Ectodermal cell (in vitro differentiated cells): Measurements from ENCODE around the gene PCSK5.
"Not testable (repeated sequence)": the region's sequence is repeated elsewhere in the genome, so short reads cannot be mapped to it uniquely, and the experiment has no call there.

Source experiments
- H3K27ac ChIP-seq: 2 replicates; pipeline ENCODE4 v1.7.0; 2013; ENCODE audit warnings: mild to moderate bottlenecking, low read depth, low read length; ENCODE audit not compliant: insufficient read depth, poor library complexity, severe bottlenecking
- H3K27me3 ChIP-seq: 2 replicates; pipeline ENCODE4 v1.7.0; 2013; ENCODE audit warnings: mild to moderate bottlenecking, low read length; ENCODE audit not compliant: insufficient read depth, control insufficient read depth, poor library complexity, severe bottlenecking
- H3K36me3 ChIP-seq: one replicate; pipeline ENCODE4 v1.7.0; 2013; ENCODE audit warnings: low read length; ENCODE audit not compliant: control insufficient read depth, insufficient read depth
- H3K4me1 ChIP-seq: one replicate; pipeline ENCODE4 v1.7.0; 2013; ENCODE audit warnings: low read length; ENCODE audit not compliant: control insufficient read depth, insufficient read depth
- H3K4me3 ChIP-seq: 2 replicates; pipeline ENCODE4 v1.7.0; 2013; ENCODE audit warnings: low read depth, low read length, control low read depth; ENCODE audit not compliant: insufficient read depth
- H3K9me3 ChIP-seq: 2 replicates; pipeline ENCODE4 v1.7.0; 2013; ENCODE audit warnings: mild to moderate bottlenecking, low read length, moderate library complexity; ENCODE audit not compliant: control insufficient read depth
- WGBS, 2 experiments: methylation state at CpG; one replicate each; pipeline ENCODE4 v1.1.7; 2013; ENCODE audit warnings: missing lambda C conversion rate in 2 of 2; 5-methylcytosine and 5-hydroxymethylcytosine counted together

PCSK5 gene

GRCh38 chr9:75900893-75901524 lies 10.5 kb downstream of the PCSK5 start:
- not testable (repeated sequence) for H3K36me3 ChIP-seq, H3K4me1 ChIP-seq, H3K9me3 ChIP-seq, H3K27me3 ChIP-seq, H3K27ac ChIP-seq, H3K4me3 ChIP-seq
- WGBS, 2 experiments = 88 to 97% methylated on average over 7 of the region's 7 CpGs

- Histone ChIP-seq H3K4me1 (no peaks in the 10 kb centered on the region), H3K4me3 (no peak overlapping the region)
- WGBS, 2 experiments = 81 to 83% methylated on average over 4 of the region's 5 CpGs
Observed at GRCh38 chr9:75903785-75904360, 13.4 kb downstream of the PCSK5 start.

GRCh38 chr9:75904364-75904763 lies 13.9 kb downstream of the PCSK5 start:
- no peaks in the 10 kb centered on the region for H3K9me3 ChIP-seq
- H3K36me3 ChIP-seq = no peaks in the 10 kb centered on the region
- no peak overlapping the region for H3K27ac ChIP-seq
- H3K4me3 ChIP-seq = no peak overlapping the region
- H3K27me3 ChIP-seq = no peaks in the 10 kb centered on the region
- H3K4me1 ChIP-seq = no peaks in the 10 kb centered on the region

More at GRCh38 chr9:75903785-75904360, 13.4 kb downstream of the PCSK5 start:
- H3K27ac ChIP-seq = no peak overlapping the region
- no peaks in the 10 kb centered on the region for H3K9me3 ChIP-seq
- no peaks in the 10 kb centered on the region for H3K36me3 ChIP-seq
- H3K27me3 ChIP-seq = no peaks in the 10 kb centered on the region

GRCh38 chr9:75906531-75906930 lies 16.1 kb downstream of the PCSK5 start:
- H3K4me3 ChIP-seq = no peak overlapping the region
- WGBS, 2 experiments = 97% methylated on average over 1 of the region's 1 CpG
- H3K9me3 ChIP-seq = no peaks in the 10 kb centered on the region
- no peaks in the 10 kb centered on the region for H3K4me1 ChIP-seq
- H3K27ac ChIP-seq = no peak overlapping the region
- no peaks in the 10 kb centered on the region for H3K27me3 ChIP-seq
- no peaks in the 10 kb centered on the region for H3K36me3 ChIP-seq

GRCh38 chr9:75907329-75907728 lies 16.9 kb downstream of the PCSK5 start:
- no peaks in the 10 kb centered on the region for H3K4me1 ChIP-seq
- H3K9me3 ChIP-seq = no peaks in the 10 kb centered on the region
- H3K27me3 ChIP-seq = no peaks in the 10 kb centered on the region
- 96 to 98% methylated on average over 3 of the region's 3 CpGs for WGBS, 2 experiments
- no peak overlapping the region for H3K4me3 ChIP-seq
- no peak overlapping the region for H3K27ac ChIP-seq
- H3K36me3 ChIP-seq = no peaks in the 10 kb centered on the region

GRCh38 chr9:75907923-75908322 lies 17.4 kb downstream of the PCSK5 start:
- Histone ChIP-seq H3K9me3 (no peaks in the 10 kb centered on the region), H3K27me3 (no peaks in the 10 kb centered on the region), H3K27ac (no peak overlapping the region), H3K4me3 (no peak overlapping the region), H3K4me1 (no peaks in the 10 kb centered on the region), H3K36me3 (no peaks in the 10 kb centered on the region)
- 89 to 100% methylated on average over 1 of the region's 1 CpG for WGBS, 2 experiments

- no peaks in the 10 kb centered on the region for H3K9me3 ChIP-seq
- no peaks in the 10 kb centered on the region for H3K36me3 ChIP-seq
- H3K27ac ChIP-seq = no peak overlapping the region
- no peaks in the 10 kb centered on the region for H3K4me1 ChIP-seq
- no peaks in the 10 kb centered on the region for H3K27me3 ChIP-seq
- WGBS, 2 experiments = 88 to 92% methylated on average over 5 of the region's 5 CpGs
- no peak overlapping the region for H3K4me3 ChIP-seq
Observed at GRCh38 chr9:75909776-75910175, 19.3 kb downstream of the PCSK5 start.

GRCh38 chr9:75910731-75911130 lies 20.3 kb downstream of the PCSK5 start:
- Histone ChIP-seq H3K27me3 (no peaks in the 10 kb centered on the region), H3K9me3 (no peaks in the 10 kb centered on the region), H3K4me1 (no peaks in the 10 kb centered on the region), H3K27ac (no peak overlapping the region), H3K36me3 (no peaks in the 10 kb centered on the region), H3K4me3 (no peak overlapping the region)
- WGBS, 2 experiments = 92 to 96% methylated on average over 4 of the region's 4 CpGs

GRCh38 chr9:75911390-75911789 lies 20.9 kb downstream of the PCSK5 start:
- 93% methylated on average over 3 of the region's 3 CpGs for WGBS, 2 experiments
- no peaks in the 10 kb centered on the region for H3K9me3 ChIP-seq
- H3K36me3 ChIP-seq = no peaks in the 10 kb centered on the region
- H3K27ac ChIP-seq = no peak overlapping the region
- no peak overlapping the region for H3K4me3 ChIP-seq
- H3K27me3 ChIP-seq = no peaks in the 10 kb centered on the region
- H3K4me1 ChIP-seq = no peaks in the 10 kb centered on the region

GRCh38 chr9:75912951-75913350 lies 22.5 kb downstream of the PCSK5 start:
- Histone ChIP-seq H3K4me1 (no peaks in the 10 kb centered on the region), H3K4me3 (no peak overlapping the region), H3K9me3 (no peaks in the 10 kb centered on the region), H3K27ac (no peak overlapping the region), H3K27me3 (no peaks in the 10 kb centered on the region), H3K36me3 (no peaks in the 10 kb centered on the region)
- 86 to 92% methylated on average over 3 of the region's 3 CpGs for WGBS, 2 experiments
